Measurements from ENCODE around the gene ETS1.

Gene ETS1

DNA sequence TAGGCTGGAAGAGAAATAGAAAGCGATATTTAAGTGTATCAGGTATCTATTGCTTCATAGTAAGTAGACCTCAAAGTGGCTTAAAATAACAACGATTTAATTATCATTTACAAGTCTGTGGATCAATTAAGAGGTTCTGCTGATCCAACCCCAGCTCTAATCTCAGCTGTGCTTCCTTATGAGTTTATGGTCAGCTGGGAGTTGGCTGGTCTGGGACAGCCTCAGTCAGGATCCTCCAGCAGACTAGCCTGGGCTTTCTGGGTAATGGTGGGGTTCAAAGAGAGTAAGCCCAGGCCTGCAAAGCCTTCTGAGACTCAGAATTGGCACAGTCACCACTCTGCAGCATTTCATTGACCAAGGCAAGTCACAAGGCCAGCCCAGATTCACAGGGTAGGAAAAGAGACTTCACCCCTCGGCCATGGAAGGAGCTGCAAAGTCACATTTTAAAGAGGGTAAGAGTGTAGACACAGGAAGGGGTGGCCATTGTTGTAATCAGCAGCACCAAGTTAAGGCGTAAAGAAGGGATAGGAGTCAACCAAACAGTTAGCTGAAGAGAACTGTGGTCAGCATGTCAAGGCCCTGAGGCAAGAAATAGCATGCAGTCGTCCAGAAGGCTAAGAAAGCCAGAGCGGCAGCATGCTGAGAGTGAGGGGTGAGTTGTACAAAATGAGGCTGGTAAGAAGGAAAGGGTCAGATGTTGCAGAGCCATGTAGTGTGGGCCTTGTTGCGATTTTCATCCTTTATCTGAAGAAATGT, 168.2 kb downstream of the ETS1 start:
- H2AFZ ChIP-seq (ENCODE audit: low read length): no peak overlapping the region

DNA sequence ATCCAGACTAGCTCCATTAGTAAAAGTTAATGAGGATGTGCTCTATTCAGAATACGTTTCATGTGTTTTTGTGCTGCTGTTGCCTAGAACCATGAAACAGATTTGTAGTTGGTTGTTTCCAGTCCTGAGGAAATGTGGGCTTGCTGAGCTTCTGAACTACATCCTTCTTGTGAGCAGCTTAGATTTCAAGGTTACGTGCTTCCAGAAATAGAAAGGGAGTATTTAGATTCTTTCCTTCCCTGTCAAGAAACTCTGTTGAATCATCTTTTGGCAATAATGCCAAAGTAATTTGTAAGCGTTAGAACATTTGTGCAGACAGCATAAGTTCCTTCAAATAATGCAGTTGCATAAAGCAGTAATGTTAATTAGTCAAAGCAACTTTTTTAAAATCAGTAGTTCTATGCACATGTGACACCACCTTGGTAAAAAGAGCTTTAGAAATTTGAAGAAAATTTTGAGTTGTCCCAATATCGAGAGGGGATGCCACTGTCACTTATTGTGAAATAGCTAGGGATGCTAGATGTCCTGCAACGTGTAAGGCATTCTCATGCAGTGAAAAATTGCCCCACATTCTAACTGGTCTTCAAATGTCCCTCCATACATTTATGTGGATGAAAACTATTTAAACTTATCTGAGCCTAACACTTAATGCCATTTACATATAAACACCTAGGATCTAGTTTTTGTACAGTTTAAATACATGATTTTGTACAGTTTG, 169.6 kb downstream of the ETS1 start:
- DNase-seq: no peak
- Histone ChIP-seq H3K27me3 (replicated peaks; ENCODE audit: insufficient read depth, low read length) (0 out of 2 replicates have a peak, but pooled peaks cover 4% of the 10 kb centered on the region), H2AFZ (ENCODE audit: low read length) (no peak overlapping the region), H3F3A (ENCODE audit: insufficient read depth, low read length) (no peaks in the 10 kb centered on the region), H3K27ac (ENCODE audit: low read length) (no peak overlapping the region), H3K9me3 (replicated peaks; ENCODE audit: insufficient read depth, low read length) (no peaks in the 10 kb centered on the region), H4K20me1 (ENCODE audit: insufficient read depth, low read length) (no peaks in the 10 kb centered on the region), H3K4me3 (ENCODE audit: low read length) (no peak overlapping the region), H3K9ac (ENCODE audit: low read length) (no peak overlapping the region), H3K79me2 (ENCODE audit: low read length) (no peaks in the 10 kb centered on the region), H3K4me2 (ENCODE audit: low read depth, low read length) (no peak overlapping the region), H3K36me3 (replicated peaks; ENCODE audit: insufficient read depth, low read length) (no peaks in the 10 kb centered on the region), H3K4me1 (ENCODE audit: low read length) (peaks cover 27% of the 10 kb centered on the region), H3K9me2 (replicated peaks; ENCODE audit: insufficient read depth, low read length) (no peaks in the 10 kb centered on the region)
- TF ChIP-seq, protein P1, sequence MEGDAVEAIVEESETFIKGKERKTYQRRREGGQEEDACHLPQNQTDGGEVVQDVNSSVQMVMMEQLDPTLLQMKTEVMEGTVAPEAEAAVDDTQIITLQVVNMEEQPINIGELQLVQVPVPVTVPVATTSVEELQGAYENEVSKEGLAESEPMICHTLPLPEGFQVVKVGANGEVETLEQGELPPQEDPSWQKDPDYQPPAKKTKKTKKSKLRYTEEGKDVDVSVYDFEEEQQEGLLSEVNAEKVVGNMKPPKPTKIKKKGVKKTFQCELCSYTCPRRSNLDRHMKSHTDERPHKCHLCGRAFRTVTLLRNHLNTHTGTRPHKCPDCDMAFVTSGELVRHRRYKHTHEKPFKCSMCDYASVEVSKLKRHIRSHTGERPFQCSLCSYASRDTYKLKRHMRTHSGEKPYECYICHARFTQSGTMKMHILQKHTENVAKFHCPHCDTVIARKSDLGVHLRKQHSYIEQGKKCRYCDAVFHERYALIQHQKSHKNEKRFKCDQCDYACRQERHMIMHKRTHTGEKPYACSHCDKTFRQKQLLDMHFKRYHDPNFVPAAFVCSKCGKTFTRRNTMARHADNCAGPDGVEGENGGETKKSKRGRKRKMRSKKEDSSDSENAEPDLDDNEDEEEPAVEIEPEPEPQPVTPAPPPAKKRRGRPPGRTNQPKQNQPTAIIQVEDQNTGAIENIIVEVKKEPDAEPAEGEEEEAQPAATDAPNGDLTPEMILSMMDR (IDR thresholded peaks at IDR 0.05; ENCODE audit: low read length): no peak
- TF ChIP-seq EZH2phosphoT487 (IDR thresholded peaks at IDR 0.05; ENCODE audit: low read length) (no peak), EZH2 (optimal IDR thresholded peaks at IDR 0.05; ENCODE audit: low read depth, low read length) (no peak)

More for the DNA sequence above, 168.2 kb downstream of the ETS1 start:
- Histone ChIP-seq H3K27me3 (replicated peaks; ENCODE audit: insufficient read depth, low read length) (0 out of 2 replicates have a peak, but pooled peaks cover 4% of the 10 kb centered on the region), H3F3A (ENCODE audit: insufficient read depth, low read length) (no peaks in the 10 kb centered on the region), H3K27ac (ENCODE audit: low read length) (no peak overlapping the region), H4K20me1 (ENCODE audit: insufficient read depth, low read length) (no peaks in the 10 kb centered on the region), H3K4me3 (ENCODE audit: low read length) (no peak overlapping the region), H3K9me3 (replicated peaks; ENCODE audit: insufficient read depth, low read length) (no peaks in the 10 kb centered on the region), H3K4me2 (ENCODE audit: low read depth, low read length) (no peak overlapping the region), H3K9ac (ENCODE audit: low read length) (no peak overlapping the region), H3K4me1 (ENCODE audit: low read length) (peaks cover 18% of the 10 kb centered on the region), H3K79me2 (ENCODE audit: low read length) (no peaks in the 10 kb centered on the region), H3K36me3 (replicated peaks; ENCODE audit: insufficient read depth, low read length) (no peaks in the 10 kb centered on the region), H3K9me2 (replicated peaks; ENCODE audit: insufficient read depth, low read length) (no peaks in the 10 kb centered on the region)
- no peak for TF ChIP-seq EZH2 (optimal IDR thresholded peaks at IDR 0.05; ENCODE audit: low read depth, low read length)
- no peak for TF ChIP-seq EZH2phosphoT487 (IDR thresholded peaks at IDR 0.05; ENCODE audit: low read length)
- TF ChIP-seq, protein P1 (IDR thresholded peaks at IDR 0.05; ENCODE audit: low read length): no peak
- DNase-seq: no peak

DNA sequence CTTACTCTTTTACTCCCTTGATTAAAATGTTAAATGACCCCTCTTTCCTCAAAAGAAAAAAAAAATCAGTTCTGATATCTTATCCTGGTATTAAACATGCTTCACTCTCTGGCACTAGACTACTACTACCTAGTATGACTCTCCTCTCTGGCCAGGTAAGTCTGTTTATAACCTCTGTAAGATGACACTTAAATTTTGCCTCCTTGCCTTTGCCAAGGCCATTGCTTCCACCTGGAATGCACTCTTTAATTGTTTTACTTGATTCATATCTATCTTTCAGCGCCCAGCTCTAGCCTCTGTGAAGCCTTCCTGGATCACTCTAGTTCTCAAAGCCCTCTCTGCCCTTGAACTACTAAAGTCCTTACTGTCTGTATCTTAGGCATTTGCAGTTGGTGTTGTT, 170.4 kb downstream of the ETS1 start:
- Histone ChIP-seq H3K36me3 (replicated peaks; ENCODE audit: insufficient read depth, low read length) (no peaks in the 10 kb centered on the region), H3K27me3 (replicated peaks; ENCODE audit: insufficient read depth, low read length) (0 out of 2 replicates have a peak, but pooled peaks cover 4% of the 10 kb centered on the region), H3K4me2 (ENCODE audit: low read depth, low read length) (no peak overlapping the region), H3F3A (ENCODE audit: insufficient read depth, low read length) (no peaks in the 10 kb centered on the region), H3K79me2 (ENCODE audit: low read length) (no peaks in the 10 kb centered on the region), H3K9me3 (replicated peaks; ENCODE audit: insufficient read depth, low read length) (no peaks in the 10 kb centered on the region), H3K9ac (ENCODE audit: low read length) (no peak overlapping the region), H2AFZ (ENCODE audit: low read length) (no peak overlapping the region), H4K20me1 (ENCODE audit: insufficient read depth, low read length) (no peaks in the 10 kb centered on the region), H3K27ac (ENCODE audit: low read length) (no peak overlapping the region), H3K9me2 (replicated peaks; ENCODE audit: insufficient read depth, low read length) (no peaks in the 10 kb centered on the region), H3K4me3 (ENCODE audit: low read length) (no peak overlapping the region), H3K4me1 (ENCODE audit: low read length) (peaks cover 31% of the 10 kb centered on the region)
- TF ChIP-seq EZH2 (optimal IDR thresholded peaks at IDR 0.05; ENCODE audit: low read depth, low read length): no peak
- no peak for TF ChIP-seq EZH2phosphoT487 (IDR thresholded peaks at IDR 0.05; ENCODE audit: low read length)
- TF ChIP-seq, protein P1 (IDR thresholded peaks at IDR 0.05; ENCODE audit: low read length): no peak
- no peak for DNase-seq

Measured in MM.1S (cell line).